Measurements from ENCODE around the gene CAV2.

The CAV2 gene

GRCh38 chr7:116496653-116497052 lies 2.9 kb upstream of the CAV2 start:
- DNase-seq = no peak

GRCh38 chr7:116497708-116498107 lies 1.8 kb upstream of the CAV2 start:
- DNase-seq = no peak

DNA sequence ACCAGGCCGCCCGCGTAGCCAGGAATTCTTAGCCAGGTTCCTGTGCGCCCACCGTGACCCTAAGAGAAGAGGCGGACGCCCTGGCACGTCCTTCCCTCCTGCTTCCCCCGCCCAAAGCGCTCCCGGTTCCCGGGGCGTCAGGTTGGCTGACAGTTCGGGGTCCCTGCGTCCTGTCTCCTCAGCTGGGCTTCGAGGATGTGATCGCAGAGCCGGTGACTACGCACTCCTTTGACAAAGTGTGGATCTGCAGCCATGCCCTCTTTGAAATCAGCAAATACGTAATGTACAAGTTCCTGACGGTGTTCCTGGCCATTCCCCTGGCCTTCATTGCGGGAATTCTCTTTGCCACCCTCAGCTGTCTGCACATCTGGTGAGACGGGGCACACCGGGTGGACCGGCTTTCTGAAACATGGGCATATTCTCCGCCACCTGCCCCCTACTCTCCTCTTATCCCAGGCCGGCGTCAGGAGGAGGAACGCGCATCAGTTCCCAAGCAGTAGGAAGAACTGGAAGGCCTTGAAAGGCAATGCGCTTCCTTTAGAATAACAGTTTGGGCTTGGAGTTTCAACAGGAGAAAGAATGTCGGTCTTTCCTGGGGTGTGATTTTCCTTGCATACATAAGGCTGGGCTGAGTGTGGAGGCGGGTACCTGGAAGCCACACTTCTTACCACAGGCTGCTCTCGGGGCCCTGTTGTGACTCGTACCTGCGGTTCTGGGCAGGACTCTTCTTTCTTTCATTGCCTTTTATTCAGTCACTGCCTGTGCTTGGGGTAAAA lies 728 bp downstream of the CAV2 start:
- peak; percentile 18 to 29 for DNase-seq

- DNase-seq = no peak
These were observed 2.1 kb downstream of the CAV2 start for GRCh38 chr7:116501425-116502167.

GRCh38 chr7:116502201-116503096 lies 2.9 kb downstream of the CAV2 start:
- no peak for DNase-seq

GRCh38 chr7:116503835-116504234 lies 4.3 kb downstream of the CAV2 start:
- DNase-seq = no peak

DNA sequence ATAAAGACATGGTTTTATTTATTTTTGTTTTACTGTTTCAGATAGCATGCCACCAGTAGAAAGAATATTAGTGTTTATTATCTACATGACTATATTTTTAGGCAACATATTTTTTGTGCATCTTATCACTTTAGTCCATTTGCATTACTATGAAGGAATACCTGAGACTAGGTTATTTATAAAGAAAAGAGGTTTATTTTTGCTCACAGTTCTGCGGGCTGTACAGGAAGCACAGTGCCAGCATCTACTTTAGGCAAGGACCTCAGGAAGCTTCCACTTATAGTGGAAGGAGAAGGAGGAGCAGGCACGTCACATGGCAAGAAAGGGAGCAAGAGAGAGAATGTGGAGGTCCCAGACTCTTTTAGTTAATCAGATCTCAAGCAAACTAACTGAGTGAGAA lies 5.7 kb downstream of the CAV2 start:
- DNase-seq = no peak

DNA sequence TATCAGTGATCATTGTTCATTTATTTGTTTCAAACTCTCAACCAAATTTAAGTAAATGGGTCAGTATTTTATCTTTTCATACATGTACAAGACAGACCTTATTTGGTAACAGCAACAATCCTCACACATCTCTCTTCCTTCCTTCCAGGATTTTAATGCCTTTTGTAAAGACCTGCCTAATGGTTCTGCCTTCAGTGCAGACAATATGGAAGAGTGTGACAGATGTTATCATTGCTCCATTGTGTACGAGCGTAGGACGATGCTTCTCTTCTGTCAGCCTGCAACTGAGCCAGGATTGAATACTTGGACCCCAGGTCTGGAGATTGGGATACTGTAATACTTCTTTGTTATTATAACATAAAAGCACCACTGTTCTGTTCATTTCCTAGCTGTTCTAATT lies 6.3 kb downstream of the CAV2 start:
- DNase-seq = no peak

- DNase-seq = no peak
These were observed 10.5 kb downstream of the CAV2 start for GRCh38 chr7:116509982-116510579.

DNA sequence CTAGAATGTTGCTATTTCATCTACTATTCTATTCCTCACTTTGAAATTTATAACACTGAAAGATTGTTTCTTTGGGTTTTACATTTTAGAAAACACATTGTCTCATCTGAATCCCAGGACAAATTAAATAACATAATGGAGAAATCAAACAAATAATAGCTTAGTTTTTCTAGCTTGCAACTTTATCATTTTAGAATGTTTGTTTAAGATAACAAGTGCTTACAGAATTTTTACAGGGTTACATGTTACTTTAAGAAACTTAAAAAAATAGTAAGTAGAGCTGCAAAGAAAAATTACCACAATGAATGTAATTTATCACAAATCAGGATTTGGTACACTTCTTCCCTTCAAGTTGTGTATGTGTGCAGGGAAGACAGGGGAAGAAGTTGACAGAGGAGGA lies 11.3 kb downstream of the CAV2 start:
- no peak for DNase-seq

GRCh38 chr7:116511552-116512519 lies 12.3 kb downstream of the CAV2 start:
- DNase-seq = no peak

DNA sequence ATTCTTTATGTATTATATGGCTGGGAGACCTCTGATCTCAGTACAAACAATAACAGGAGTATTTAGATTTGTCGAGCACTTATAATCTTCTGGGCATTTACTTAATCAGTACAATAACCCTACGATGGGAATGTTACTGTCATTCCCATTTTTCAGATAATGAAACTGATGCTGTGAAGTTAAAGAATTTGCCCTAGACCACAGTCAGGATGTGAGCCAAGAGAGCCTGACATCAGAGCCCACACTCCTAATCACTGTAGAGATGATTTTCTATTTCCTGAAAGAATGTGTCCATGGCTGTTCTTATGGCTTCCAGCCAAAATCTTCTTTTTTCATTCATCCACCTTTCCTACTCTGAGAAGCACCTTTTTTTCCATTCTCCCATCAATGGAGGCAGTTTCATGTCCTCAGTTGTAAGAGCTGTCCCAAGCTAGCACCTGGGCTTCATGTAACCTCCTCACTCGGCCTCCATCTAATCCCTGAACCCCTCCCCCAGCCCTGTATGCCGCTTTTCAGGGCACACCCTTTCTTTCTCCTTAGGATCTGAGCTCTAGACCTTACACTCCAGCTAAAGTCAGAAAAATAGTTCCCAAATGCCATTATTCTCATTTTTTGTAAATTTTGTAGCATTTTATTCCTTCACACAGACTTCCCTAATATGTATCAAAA lies 13.1 kb downstream of the CAV2 start:
- DNase-seq = no peak

GRCh38 chr7:116515584-116515983 lies 16.0 kb downstream of the CAV2 start:
- DNase-seq = no peak

GRCh38 chr7:116516324-116516723 lies 16.8 kb downstream of the CAV2 start:
- DNase-seq = no peak

GRCh38 chr7:116517626-116518025 lies 18.1 kb downstream of the CAV2 start:
- DNase-seq = no peak

DNA sequence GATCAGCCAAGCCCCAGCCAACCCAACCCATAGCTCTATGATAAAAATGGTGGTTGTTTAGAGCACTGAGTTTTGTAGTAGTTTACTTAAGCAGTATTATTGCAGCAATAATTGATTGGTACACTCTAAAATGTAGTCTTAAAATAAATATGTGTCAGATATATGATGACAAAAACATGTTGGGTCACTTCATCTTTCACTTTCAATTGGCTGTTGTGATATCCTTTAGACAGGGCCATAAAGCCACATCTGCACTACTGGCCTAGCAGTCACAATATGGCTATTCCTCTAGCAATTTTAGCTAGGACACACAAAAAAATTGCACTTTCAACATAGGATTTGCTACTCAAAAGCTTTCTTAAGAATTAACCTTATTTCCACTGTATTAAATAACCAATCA lies 19.4 kb downstream of the CAV2 start:
- DNase-seq = no peak

- DNase-seq = no peak
These were observed 21.6 kb downstream of the CAV2 start for GRCh38 chr7:116521046-116521664.

DNA sequence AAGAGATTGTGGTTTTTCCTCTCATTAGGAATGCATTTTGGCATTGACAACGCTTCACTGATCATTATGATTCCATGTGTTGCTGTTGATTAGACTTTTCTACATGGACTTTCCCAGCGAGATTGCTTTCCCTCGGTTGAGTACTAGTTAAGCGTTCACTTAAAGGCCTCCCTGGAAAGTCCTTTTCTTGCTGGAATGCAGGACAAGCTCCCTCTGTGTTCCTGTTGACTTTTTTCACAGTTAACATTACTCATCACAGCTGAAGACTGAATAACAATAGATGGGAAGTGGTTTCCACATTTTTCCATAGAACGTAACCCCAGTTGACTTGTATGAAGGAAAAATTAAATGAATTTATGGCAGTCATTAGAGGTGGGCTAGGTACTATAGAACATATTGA lies 22.7 kb downstream of the CAV2 start:
- DNase-seq = no peak

DNA sequence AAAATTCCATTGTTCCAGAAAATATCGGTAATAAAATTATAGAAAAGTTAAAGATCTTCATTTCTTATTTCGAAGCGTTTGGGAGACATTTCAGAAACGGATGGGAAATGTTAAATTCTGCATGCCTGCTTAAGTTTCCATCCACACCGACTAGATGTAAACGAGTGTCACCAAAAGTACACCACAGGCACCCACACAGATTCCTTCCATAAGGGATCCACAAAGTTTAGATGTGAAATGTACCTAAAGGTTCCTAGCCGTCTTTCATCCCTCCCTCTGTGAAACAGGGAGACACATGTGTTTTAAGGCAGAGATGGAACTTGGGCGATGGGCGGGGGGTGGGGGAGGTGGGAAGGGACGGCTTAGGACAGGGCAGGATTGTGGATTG lies 24.7 kb downstream of the CAV2 start:
- no peak for DNase-seq

DNA sequence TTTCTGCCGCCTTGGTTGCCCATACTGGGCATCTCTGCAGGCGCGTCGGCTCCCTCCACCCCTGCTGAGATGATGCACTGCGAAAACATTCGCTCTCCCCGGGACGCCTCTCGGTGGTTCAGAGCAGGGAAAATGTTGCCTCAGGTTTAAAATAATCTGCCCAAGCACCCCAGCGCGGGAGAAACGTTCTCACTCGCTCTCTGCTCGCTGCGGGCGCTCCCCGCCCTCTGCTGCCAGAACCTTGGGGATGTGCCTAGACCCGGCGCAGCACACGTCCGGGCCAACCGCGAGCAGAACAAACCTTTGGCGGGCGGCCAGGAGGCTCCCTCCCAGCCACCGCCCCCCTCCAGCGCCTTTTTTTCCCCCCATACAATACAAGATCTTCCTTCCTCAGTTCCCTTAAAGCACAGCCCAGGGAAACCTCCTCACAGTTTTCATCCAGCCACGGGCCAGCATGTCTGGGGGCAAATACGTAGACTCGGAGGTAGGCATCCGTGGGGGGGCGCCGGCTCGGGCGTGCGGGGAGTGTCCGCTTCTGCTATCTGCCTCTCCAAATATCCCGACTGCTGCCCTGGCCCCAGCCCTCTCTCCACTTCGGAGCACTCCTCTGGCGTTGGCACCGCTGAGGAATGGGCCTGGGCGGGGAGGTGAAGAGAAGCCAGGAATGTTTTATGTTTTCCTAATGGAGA lies 25.2 kb downstream of the CAV2 start, which contains the start of gene CAV1:
Gene CAV1, plus strand, starts transcription at position 428 of the 689 bp plus-strand sequence. Its CDS starts 27 bp downstream, at position 455.
- peak in 1 of 2 experiments; percentile 18 for DNase-seq

Data from activated CD4-positive, alpha-beta T cell treated with anti-CD3 and anti-CD28 coated beads, Interleukin-2, amount 50 U/mL, for 4 hours (primary cell).